Transverse colon (tissue), 4 donors: ENCODE measurements around the gene TXNDC17. TPM values are rescaled to one million over a fixed set of nuclear protein-coding genes. Genes with fewer than 3 reads are reported as not detected.

Experiments used
- DNase-seq: peaks from one replicate; pipeline ENCODE4 v3.0.0-alpha.2; 2019
- H3K27ac ChIP-seq, 4 donors: fragments of 200-600 bp; sonication (generic); 2 replicates each; pipeline ENCODE4 v1.5.1; 2016 to 2018; ENCODE audit warnings: inconsistent platforms in 4 of 4
- H3K27me3 ChIP-seq: fragments of 200-600 bp; sonication (generic); 2 replicates; pipeline ENCODE4 v1.5.1; 2017; ENCODE audit warnings: inconsistent platforms
- H3K36me3 ChIP-seq, 4 donors: fragments of 200-600 bp; sonication (generic); 2 replicates each; pipeline ENCODE4 v1.5.1; 2017 to 2019; ENCODE audit warnings: inconsistent platforms in 4 of 4
- H3K4me1 ChIP-seq, 4 donors: fragments of 200-600 bp; sonication (generic); 2 replicates each; pipeline ENCODE4 v1.5.1; 2017 to 2020; ENCODE audit warnings: inconsistent platforms in 4 of 4
- H3K4me3 ChIP-seq, 4 donors: fragments of 200-600 bp; sonication (generic); 1 replicate in 1 of 4; 2 replicates in 3 of 4; pipeline versions ENCODE4 v1.5.1 to v1.6.1; 2017 to 2019; ENCODE audit warnings: inconsistent platforms in 4 of 4
- H3K9me3 ChIP-seq, 2 donors: fragments of 200-600 bp; sonication (generic); 2 replicates each; pipeline ENCODE4 v1.5.1; 2017 to 2019; ENCODE audit warnings: inconsistent platforms in 2 of 2
- CTCF ChIP-seq, 5 experiments: fragments of 200-600 bp in 3 of 5; fragments of 450-650 bp in 2 of 5; sonication (generic) in 3 of 5; IDR thresholded peaks; 1 replicate in 2 of 5; 2 replicates in 3 of 5; pipeline ENCODE4 v1.5.1; 2016 to 2017; ENCODE audit warnings: antibody characterized with exemption in 5 of 5, inconsistent platforms in 3 of 5, mild to moderate bottlenecking in 2 of 5, moderate library complexity in 1 of 5
- EP300 ChIP-seq: sonication (generic); formaldehyde crosslinking; IDR thresholded peaks from one replicate; pipeline ENCODE4 v1.6.1; 2017; ENCODE audit warnings: antibody characterized with exemption, low read depth
- POLR2A ChIP-seq: fragments of 450-650 bp; IDR thresholded peaks from one replicate; pipeline ENCODE4 v1.6.1; 2016; ENCODE audit warnings: antibody characterized with exemption, mild to moderate bottlenecking, moderate library complexity
- POLR2AphosphoS5 ChIP-seq, 3 donors: sonication (generic); formaldehyde crosslinking; IDR thresholded peaks; one replicate each; pipeline ENCODE4 v1.6.1; 2016; ENCODE audit warnings: antibody characterized with exemption in 3 of 3
- WGBS, 2 donors: methylation state at CpG; one replicate each; pipeline ENCODE4 v1.1.5; 2018; ENCODE audit warnings: low coverage in 1 of 2; 5-methylcytosine and 5-hydroxymethylcytosine counted together
- in situ Hi-C, 4 donors: fragments of 200-750 bp; cut with MboI; loops; one replicate each; pipeline versions ENCODE4 v1.15.0 to v1.15.1; 2017; ENCODE audit warnings: low sequenced_read_pairs in 3 of 4, low pct_ligation_motif_present in 1 of 4, low pct_unique_long_range_greater_than_20kb in 1 of 4
- intact Hi-C: fragments of 100-400 bp; cut with DNase I; formaldehyde crosslinking; loops from one replicate; pipeline ENCODE4 v1.15.1; 2023; ENCODE audit warnings: low total_unique reads
- total RNA-seq, 4 donors: library from RNA; depleted of rRNA; stranded (reverse); fragments of >200 nt; gene quantifications; one replicate each; pipeline ENCODE4 v1.1.0, GENCODE V29; 2016

TXNDC17 gene
- total RNA-seq, 4 donors from 2014 or later, result 60.2 to 439 (median 238) TPM

- Histone ChIP-seq H3K27me3 (no peaks in the 10 kb centered on the region), H3K9me3 (no peaks in the 10 kb centered on the region), H3K27ac (no peak overlapping the region), H3K4me1 (peaks cover 20 to 33% (median 30%) of the 10 kb centered on the region in 4 donors), H3K36me3 (peaks cover 0 to 5% (median under 1%) of the 10 kb centered on the region in 4 donors), H3K4me3 (no peak overlapping the region)
- 70 to 80% methylated on average over 3 to 23 of the region's 24 CpGs for WGBS, 2 donors
- TF ChIP-seq POLR2A (no peak), EP300 (no peak), POLR2AphosphoS5 (IDR thresholded peaks at IDR 0.05) (no peak), CTCF (IDR thresholded peaks at IDR 0.05) (no peak)
- in situ Hi-C loops, result loop anchor here (25.0 kb wide), 2 partner anchors 176 to 374 kb away; partner anchors contain the start of genes BCL6B (in 1 of the 4) and RNASEK (in 1 of the 4)
- DNase-seq, result no peak
- intact Hi-C loops, result loop anchor here (5.0 kb wide), 1 partner anchor 1556 kb away; no protein-coding TSS in a partner anchor
Observed at GRCh38 chr17:6638046-6638908, 2.6 kb upstream of the TXNDC17 start.

- TF ChIP-seq POLR2AphosphoS5 (IDR thresholded peaks at IDR 0.05), result no peak
- no peak for TF ChIP-seq CTCF (IDR thresholded peaks at IDR 0.05)
- Histone ChIP-seq H3K27me3 (no peaks in the 10 kb centered on the region), H3K4me3 (peak overlapping the region; percentile 73 to 92 (median 78)), H3K27ac (peak overlapping the region in 3 of 4 donors; percentile 85 to 94 (median 93)), H3K9me3 (no peaks in the 10 kb centered on the region), H3K4me1 (peaks cover 20 to 33% (median 30%) of the 10 kb centered on the region in 4 donors), H3K36me3 (peaks cover 0 to 1% (median 0%) of the 10 kb centered on the region in 4 donors)
- WGBS, 2 donors, result 35% methylated on average over 13 of the region's 15 CpGs; no CpG with 5 or more reads in 1 of the 2 donors
- DNase-seq, result no peak
- intact Hi-C loops (loop anchor here (5.0 kb wide), 1 partner anchor 1557 kb away; no protein-coding TSS in a partner anchor), in situ Hi-C loops (loop anchor here (25.0 kb wide), 2 partner anchors 177 to 373 kb away; partner anchors contain the start of genes BCL6B (in 1 of the 4) and RNASEK (in 1 of the 4))
Observed at GRCh38 chr17:6639014-6639585, 1.8 kb upstream of the TXNDC17 start.

GRCh38 chr17:6639586-6640535, 999 bp upstream of the TXNDC17 start:
- in situ Hi-C loops, result loop anchor here (25.0 kb wide), 2 partner anchors 178 to 372 kb away; partner anchors contain the start of genes BCL6B (in 1 of the 4) and RNASEK (in 1 of the 4)
- intact Hi-C loops, result loop anchor here (5.0 kb wide), 1 partner anchor 1558 kb away; no protein-coding TSS in a partner anchor

More at GRCh38 chr17:6639586-6640535, 999 bp upstream of the TXNDC17 start:
- 1% methylated on average over 59 of the region's 67 CpGs; no CpG with 5 or more reads in 1 of the 2 donors for WGBS, 2 donors
- H3K27ac ChIP-seq, result peak overlapping the region; percentile 85 to 94 (median 92)
- peak overlapping the region; percentile 73 to 92 (median 78) for H3K4me3 ChIP-seq
- no peak for TF ChIP-seq POLR2A
- no peak for TF ChIP-seq POLR2AphosphoS5 (IDR thresholded peaks at IDR 0.05)
- no peak for TF ChIP-seq EP300
- no peak for TF ChIP-seq CTCF (IDR thresholded peaks at IDR 0.05)
- peak; percentile 47 for DNase-seq
- peaks cover 20 to 33% (median 30%) of the 10 kb centered on the region in 4 donors for H3K4me1 ChIP-seq
- H3K36me3 ChIP-seq, result no peaks in the 10 kb centered on the region
- no peaks in the 10 kb centered on the region for H3K27me3 ChIP-seq
- H3K9me3 ChIP-seq, result no peaks in the 10 kb centered on the region
